CD8-positive, alpha-beta memory T cell (primary cell): ENCODE data around the gene C22orf23. TPM values are rescaled to one million over a fixed set of nuclear protein-coding genes. Genes with fewer than 3 reads are reported as not detected.

Source experiments
- CTCF ChIA-PET: fragments of 350-600 bp; sonication (Branson Sonifier 250); formaldehyde crosslinking; loops from one replicate; lab custom pipeline; 2021; ENCODE audit warnings: antibody characterized with exemption; lab: Charles Lee
- POLR2A ChIA-PET: fragments of 350-600 bp; sonication (Branson Sonifier 250); formaldehyde crosslinking; loops from one replicate; lab custom pipeline; 2021; ENCODE audit warnings: antibody characterized with exemption; lab: Charles Lee
- DNase-seq, 5 donors: peaks; one replicate each; pipeline versions ENCODE4 v3.0.0 to v3.0.0-alpha.2; 2020 to 2022; ENCODE audit warnings: mixed read lengths in 1 of 5
- H3K27ac ChIP-seq: one replicate; pipeline ENCODE4 v1.7.0; 2013; ENCODE audit warnings: low read depth, mild to moderate bottlenecking, low read length, moderate library complexity
- H3K27me3 ChIP-seq: 2 replicates; pipeline ENCODE4 v1.7.0; 2013; ENCODE audit warnings: low read length, mild to moderate bottlenecking; ENCODE audit not compliant: insufficient read depth, poor library complexity, severe bottlenecking
- H3K36me3 ChIP-seq: 2 replicates; pipeline ENCODE4 v1.7.0; 2013; ENCODE audit warnings: mild to moderate bottlenecking, low read length, moderate library complexity; ENCODE audit not compliant: insufficient read depth
- H3K4me1 ChIP-seq: 2 replicates; pipeline ENCODE4 v1.7.0; 2013; ENCODE audit warnings: mild to moderate bottlenecking, low read length, moderate library complexity; ENCODE audit not compliant: insufficient read depth
- H3K4me3 ChIP-seq: 2 replicates; pipeline ENCODE4 v1.7.0; 2013; ENCODE audit warnings: mild to moderate bottlenecking, low read length
- H3K9me3 ChIP-seq: 2 replicates; pipeline ENCODE4 v1.7.0; 2013; ENCODE audit warnings: mild to moderate bottlenecking, low read length
- H3K27ac Mint-ChIP-seq, 8 donors: one replicate each; pipeline ENCODE4 v1.8.0; 2020 to 2021; ENCODE audit warnings: mixed read lengths in 8 of 8, mild to moderate bottlenecking in 6 of 8, inconsistent platforms in 3 of 8, moderate library complexity in 3 of 8
- H3K27me3 Mint-ChIP-seq, 2 donors: one replicate each; pipeline ENCODE4 v1.8.0; 2020 to 2021; ENCODE audit warnings: mixed read lengths in 2 of 2, mild to moderate bottlenecking in 1 of 2, moderate library complexity in 1 of 2
- H3K36me3 Mint-ChIP-seq, 3 donors: one replicate each; pipeline ENCODE4 v1.8.0; 2020 to 2021; ENCODE audit warnings: mixed read lengths in 3 of 3, inconsistent platforms in 1 of 3, mild to moderate bottlenecking in 1 of 3
- H3K4me1 Mint-ChIP-seq, 3 donors: one replicate each; pipeline ENCODE4 v1.8.0; 2020 to 2021; ENCODE audit warnings: mixed read lengths in 3 of 3, inconsistent platforms in 1 of 3, mild to moderate bottlenecking in 1 of 3
- H3K4me3 Mint-ChIP-seq, 7 donors: one replicate each; pipeline ENCODE4 v1.8.0; 2020 to 2021; ENCODE audit warnings: mixed read lengths in 7 of 7, mild to moderate bottlenecking in 6 of 7, moderate library complexity in 4 of 7, inconsistent platforms in 2 of 7
- H3K9me3 Mint-ChIP-seq, 5 donors: one replicate each; pipeline ENCODE4 v1.8.0; 2020 to 2022; ENCODE audit warnings: mixed read lengths in 5 of 5, mild to moderate bottlenecking in 3 of 5, moderate library complexity in 2 of 5, inconsistent platforms in 1 of 5
- polyA plus RNA-seq: library from polyadenylated mRNA; unstranded; fragments of 300-500 nt; fragmentation: Illumina TruSeq; gene quantifications from one replicate; pipeline ENCODE4 v1.2.3, GENCODE V29; 2021
- total RNA-seq, 2 experiments: library from RNA; stranded (reverse); gene quantifications; one replicate each; pipeline ENCODE4 v1.2.3, GENCODE V29; 2021

C22orf23 gene
- total and polyA plus RNA-seq, 3 experiments from 2014 or later = 0.29 to 0.37 TPM; not detected in 1

- peaks cover 18 to 30% (median 20%) of the 10 kb centered on the region in 3 donors for H3K4me1 Mint-ChIP-seq
- no peak overlapping the region for H3K4me3 ChIP-seq
- H3K36me3 Mint-ChIP-seq = peaks cover 0 to 2% (median under 1%) of the 10 kb centered on the region in 3 donors
These were observed 56.5 kb downstream of the C22orf23 start for GRCh38 chr22:37896939-37897338.

GRCh38 chr22:37896181-37896592 is 57.2 kb downstream of the C22orf23 start:
- peak overlapping the region; percentile 4 for H3K4me3 ChIP-seq
- peak; percentile 24 to 67 (median 52) for DNase-seq
- CTCF ChIA-PET = interaction anchor here (0.7 to 2.1 kb wide), 9 partner anchors 9 to 156 kb away, joined by 3 to 15 read pairs (median 4); partner anchors contain the start of gene MICALL1
- H3K27me3 ChIP-seq = no peaks in the 10 kb centered on the region
- peak overlapping the region; percentile 40 for H3K27ac ChIP-seq
- H3K36me3 ChIP-seq = no peaks in the 10 kb centered on the region
- no peaks in the 10 kb centered on the region for H3K27me3 Mint-ChIP-seq
- no peaks in the 10 kb centered on the region for H3K9me3 ChIP-seq
- POLR2A ChIA-PET = interaction anchor here (0.6 to 2.1 kb wide), 5 partner anchors 10 to 288 kb away, joined by 3 to 20 read pairs (median 4); partner anchors contain the start of genes GGA1 and MICALL1
- H3K9me3 Mint-ChIP-seq = no peaks in the 10 kb centered on the region
- peak overlapping the region; percentile 93 to 96 (median 94) for H3K27ac Mint-ChIP-seq
- H3K4me1 ChIP-seq = peaks cover 23% of the 10 kb centered on the region
- H3K4me3 Mint-ChIP-seq = peak overlapping the region; percentile 44 to 85 (median 68)
- peaks cover 20 to 30% (median 23%) of the 10 kb centered on the region in 3 donors for H3K4me1 Mint-ChIP-seq
- H3K36me3 Mint-ChIP-seq = peaks cover 0 to 9% (median 4%) of the 10 kb centered on the region in 3 donors

More at GRCh38 chr22:37896939-37897338, 56.5 kb downstream of the C22orf23 start:
- H3K4me3 Mint-ChIP-seq = peak overlapping the region in 3 of 7 donors; percentile 57 to 73 (median 68)
- ChIA-PET POLR2A (interaction anchor here (0.6 to 2.1 kb wide), 4 partner anchors 9 to 58 kb away, joined by 3 to 20 read pairs (median 4); partner anchors contain the start of gene MICALL1), CTCF (interaction anchor here (0.7 to 2.1 kb wide), 8 partner anchors 9 to 80 kb away, joined by 3 to 15 read pairs (median 4); partner anchors contain the start of gene MICALL1)
- no peaks in the 10 kb centered on the region for H3K9me3 Mint-ChIP-seq
- no peaks in the 10 kb centered on the region for H3K9me3 ChIP-seq
- peaks cover 23% of the 10 kb centered on the region for H3K4me1 ChIP-seq
- no peaks in the 10 kb centered on the region for H3K27me3 Mint-ChIP-seq
- H3K27ac Mint-ChIP-seq = peak overlapping the region; percentile 93 to 96 (median 94)
- H3K36me3 ChIP-seq = no peaks in the 10 kb centered on the region
- no peaks in the 10 kb centered on the region for H3K27me3 ChIP-seq
- no peak for DNase-seq
- peak overlapping the region; percentile 40 for H3K27ac ChIP-seq

GRCh38 chr22:37894939-37895670 is 58.3 kb downstream of the C22orf23 start:
- ChIA-PET POLR2A (no interaction called here), CTCF (interaction anchor here (0.7 to 1.5 kb wide), 2 partner anchors 32 to 76 kb away, joined by 3 to 5 read pairs; no protein-coding TSS in a partner anchor)
- DNase-seq = peak in 1 of 5 donors; percentile 28
- no peaks in the 10 kb centered on the region for H3K36me3 ChIP-seq
- H3K4me1 ChIP-seq = peaks cover 23% of the 10 kb centered on the region
- Mint-ChIP-seq H3K36me3 (peaks cover 0 to 12% (median 4%) of the 10 kb centered on the region in 3 donors), H3K27ac (peak overlapping the region; percentile 51 to 95 (median 82)), H3K9me3 (no peaks in the 10 kb centered on the region), H3K27me3 (no peaks in the 10 kb centered on the region), H3K4me1 (peaks cover 20 to 30% (median 23%) of the 10 kb centered on the region in 3 donors), H3K4me3 (no peak overlapping the region)
- no peak overlapping the region for H3K4me3 ChIP-seq
- no peaks in the 10 kb centered on the region for H3K9me3 ChIP-seq
- H3K27me3 ChIP-seq = no peaks in the 10 kb centered on the region
- H3K27ac ChIP-seq = no peak overlapping the region

GRCh38 chr22:37893583-37893983 is 59.8 kb downstream of the C22orf23 start:
- POLR2A ChIA-PET = interaction anchor here (2.3 kb wide), 1 partner anchor 12 kb away, joined by 6 read pairs; the partner anchor contains the start of gene MICALL1

More at GRCh38 chr22:37893583-37893983, 59.8 kb downstream of the C22orf23 start:
- CTCF ChIA-PET = interaction anchor here (1.2 kb wide), 1 partner anchor 41 kb away, joined by 3 read pairs; no protein-coding TSS in a partner anchor
- Mint-ChIP-seq H3K27ac (peak overlapping the region in 6 of 8 donors; percentile 37 to 91 (median 74)), H3K4me3 (no peak overlapping the region), H3K4me1 (peaks cover 20 to 30% (median 23%) of the 10 kb centered on the region in 3 donors), H3K27me3 (no peaks in the 10 kb centered on the region), H3K9me3 (no peaks in the 10 kb centered on the region), H3K36me3 (peaks cover 1 to 25% (median 4%) of the 10 kb centered on the region in 3 donors)
- H3K9me3 ChIP-seq = no peaks in the 10 kb centered on the region
- no peak overlapping the region for H3K27ac ChIP-seq
- H3K27me3 ChIP-seq = no peaks in the 10 kb centered on the region
- peaks cover 23% of the 10 kb centered on the region for H3K4me1 ChIP-seq
- peaks cover 6% of the 10 kb centered on the region for H3K36me3 ChIP-seq
- DNase-seq = peak in 1 of 5 donors; percentile 21
- H3K4me3 ChIP-seq = no peak overlapping the region

Other genes starting within 250 kb of the C22orf23 start
- 10 to 100 TPM in 1 of 2 experiments, 1 to 10 TPM in 1; 9.3 to 10.0 TPM for gene GCAT, start 145.7 kb downstream of the C22orf23 start, total RNA-seq
- gene GCAT, start 145.7 kb downstream of the C22orf23 start, polyA plus RNA-seq = 1.6 TPM
- gene GALR3, start 130.2 kb downstream of the C22orf23 start, total RNA-seq = not detected
- gene GALR3, start 130.2 kb downstream of the C22orf23 start, polyA plus RNA-seq = not detected
- gene ANKRD54, start 109.3 kb downstream of the C22orf23 start, total RNA-seq = 10 to 100 TPM; 27.6 to 28.7 TPM
- gene ANKRD54, start 109.3 kb downstream of the C22orf23 start, polyA plus RNA-seq = 11.9 TPM
- gene EIF3L, start 104.2 kb downstream of the C22orf23 start, total RNA-seq = 100 to 1,000 TPM; 549 to 556 TPM
- gene EIF3L, start 104.2 kb downstream of the C22orf23 start, polyA plus RNA-seq = 266 TPM
- 10 to 100 TPM; 25.4 to 25.8 TPM for gene MICALL1, start 47.3 kb downstream of the C22orf23 start, total RNA-seq
- 7.2 TPM for gene MICALL1, start 47.3 kb downstream of the C22orf23 start, polyA plus RNA-seq
- gene POLR2F, start 98 bp upstream of the C22orf23 start, total RNA-seq = 100 to 1,000 TPM; 140 to 148 TPM
- 167 TPM for gene POLR2F, start 98 bp upstream of the C22orf23 start, polyA plus RNA-seq
- not detected for gene SOX10, start 31.0 kb upstream of the C22orf23 start, total RNA-seq
- gene SOX10, start 31.0 kb upstream of the C22orf23 start, polyA plus RNA-seq = not detected
- gene PICK1, start 103.8 kb upstream of the C22orf23 start, total RNA-seq = 10 to 100 TPM; 21.0 to 22.5 TPM
- gene PICK1, start 103.8 kb upstream of the C22orf23 start, polyA plus RNA-seq = 9.4 TPM
- gene SLC16A8, start 130.6 kb upstream of the C22orf23 start, total RNA-seq = under 1 TPM in 1 of 2 experiments, not detected in 1; 0.35 TPM
- gene SLC16A8, start 130.6 kb upstream of the C22orf23 start, polyA plus RNA-seq = not detected
- gene BAIAP2L2, start 157.1 kb upstream of the C22orf23 start, total RNA-seq = under 1 TPM; 0.53 to 0.58 TPM
- gene BAIAP2L2, start 157.1 kb upstream of the C22orf23 start, polyA plus RNA-seq = not detected
- 10 to 100 TPM; 33.0 to 34.1 TPM for gene PLA2G6, start 228.2 kb upstream of the C22orf23 start, total RNA-seq
- gene PLA2G6, start 228.2 kb upstream of the C22orf23 start, polyA plus RNA-seq = 5.6 TPM
- gene MAFF, start 248.4 kb upstream of the C22orf23 start, total RNA-seq = 1 to 10 TPM; 7.4 to 7.8 TPM
- 4.6 TPM for gene MAFF, start 248.4 kb upstream of the C22orf23 start, polyA plus RNA-seq